Caco-2 (cell line): ENCODE measurements around the gene GALNT8. TPM values are rescaled to one million over a fixed set of nuclear protein-coding genes. Genes with fewer than 3 reads are reported as not detected.

Experiments used
- BruUV-seq: library from RNA; stranded (reverse); fragments of 400-500 nt; replicated peaks from 2 replicates; lab custom pipeline; 2021; lab: Mats Ljungman, UMichigan
- CTCF ChIA-PET: fragments of 300-600 bp; sonication (Branson Sonifier 250); formaldehyde crosslinking; loops from one replicate; lab custom pipeline; 2022; ENCODE audit warnings: antibody characterized with exemption; lab: Charles Lee
- POLR2A ChIA-PET: fragments of 300-600 bp; sonication (Branson Sonifier 250); formaldehyde crosslinking; loops from one replicate; lab custom pipeline; 2022; ENCODE audit warnings: antibody characterized with exemption; lab: Charles Lee
- DNase-seq, 2 experiments: peaks; one replicate each; pipeline versions ENCODE4 v3.0.0 to v3.0.0-alpha.2; 2020 to 2022
- H3K27me3 ChIP-seq: replicated peaks from 2 replicates; pipeline ENCODE4 v1.6.0; 2011; ENCODE audit warnings: low read length; ENCODE audit not compliant: control insufficient read depth, insufficient read depth
- H3K36me3 ChIP-seq: 2 replicates; pipeline ENCODE4 v1.5.1; 2011; ENCODE audit warnings: low read length; ENCODE audit not compliant: control insufficient read depth, insufficient read depth
- H3K4me1 ChIP-seq: fragments of 250-450 bp; sonication (Bioruptor Pico); 2 replicates; pipeline ENCODE4 v1.5.1; 2020; ENCODE audit warnings: mild to moderate bottlenecking
- H3K4me3 ChIP-seq: 2 replicates; pipeline ENCODE4 v1.5.1; 2011; ENCODE audit warnings: low read depth, mild to moderate bottlenecking, control low read depth, low read length
- H3K9me3 ChIP-seq: fragments of 250-450 bp; sonication (Bioruptor Pico); 2 replicates; pipeline ENCODE4 v1.5.1; 2020; ENCODE audit warnings: mild to moderate bottlenecking, moderate library complexity
- H3K27ac Mint-ChIP-seq: one replicate; pipeline ENCODE4 v1.8.0; 2022; ENCODE audit warnings: mixed read lengths; ENCODE audit not compliant: unreplicated experiment
- H3K27me3 Mint-ChIP-seq: one replicate; pipeline ENCODE4 v1.8.0; 2022; ENCODE audit warnings: mixed read lengths; ENCODE audit not compliant: insufficient read depth, unreplicated experiment
- H3K36me3 Mint-ChIP-seq: one replicate; pipeline ENCODE4 v1.8.0; 2022; ENCODE audit warnings: mild to moderate bottlenecking, mixed read lengths; ENCODE audit not compliant: insufficient read depth, unreplicated experiment
- H3K4me1 Mint-ChIP-seq: one replicate; pipeline ENCODE4 v1.8.0; 2022; ENCODE audit warnings: low read depth, mixed read lengths; ENCODE audit not compliant: unreplicated experiment
- H3K4me3 Mint-ChIP-seq: one replicate; pipeline ENCODE4 v1.8.0; 2022; ENCODE audit warnings: mild to moderate bottlenecking, moderate library complexity, mixed read lengths; ENCODE audit not compliant: unreplicated experiment
- H3K9me3 Mint-ChIP-seq: one replicate; pipeline ENCODE4 v1.8.0; 2022; ENCODE audit warnings: mixed read lengths; ENCODE audit not compliant: unreplicated experiment
- intact Hi-C: fragments of 100-400 bp; cut with micrococcal nuclease; formaldehyde crosslinking; loops from one replicate; pipeline ENCODE4 v1.10.0; 2022; ENCODE audit not compliant: unreplicated experiment
- total RNA-seq: library from RNA; stranded (reverse); gene quantifications from 2 replicates; pipeline ENCODE4 v1.2.3, GENCODE V29; 2022
- TF ChIP-seq, protein P1 (sequence below), 2 experiments: fragments of 200-600 bp in 1 of 2; IDR thresholded peaks; 1 replicate in 1 of 2; 2 replicates in 1 of 2; pipeline versions ENCODE4 v1.5.1 to v1.8.0; 2011 to 2022; ENCODE audit warnings: antibody characterized with exemption in 1 of 2, control low read depth in 1 of 2, inconsistent platforms in 1 of 2, low read depth in 1 of 2, low read length in 1 of 2, mild to moderate bottlenecking in 1 of 2, moderate library complexity in 1 of 2; ENCODE audit not compliant: insufficient read depth in 1 of 2, severe bottlenecking in 1 of 2, unreplicated experiment in 1 of 2

Gene GALNT8
- total RNA-seq, 1 experiment from 2014 or later, result not detected

- no peaks in the 10 kb centered on the region for H3K36me3 ChIP-seq
- H3K4me3 ChIP-seq, result no peak overlapping the region
- no peaks in the 10 kb centered on the region for H3K27me3 ChIP-seq
- no peak for DNase-seq
- Mint-ChIP-seq H3K27ac (no peak overlapping the region), H3K4me1 (no peaks in the 10 kb centered on the region), H3K36me3 (no peaks in the 10 kb centered on the region), H3K4me3 (no peak overlapping the region), H3K27me3 (peaks cover 6% of the 10 kb centered on the region), H3K9me3 (peaks cover 22% of the 10 kb centered on the region)
- H3K4me1 ChIP-seq, result no peaks in the 10 kb centered on the region
- TF ChIP-seq, protein P1, sequence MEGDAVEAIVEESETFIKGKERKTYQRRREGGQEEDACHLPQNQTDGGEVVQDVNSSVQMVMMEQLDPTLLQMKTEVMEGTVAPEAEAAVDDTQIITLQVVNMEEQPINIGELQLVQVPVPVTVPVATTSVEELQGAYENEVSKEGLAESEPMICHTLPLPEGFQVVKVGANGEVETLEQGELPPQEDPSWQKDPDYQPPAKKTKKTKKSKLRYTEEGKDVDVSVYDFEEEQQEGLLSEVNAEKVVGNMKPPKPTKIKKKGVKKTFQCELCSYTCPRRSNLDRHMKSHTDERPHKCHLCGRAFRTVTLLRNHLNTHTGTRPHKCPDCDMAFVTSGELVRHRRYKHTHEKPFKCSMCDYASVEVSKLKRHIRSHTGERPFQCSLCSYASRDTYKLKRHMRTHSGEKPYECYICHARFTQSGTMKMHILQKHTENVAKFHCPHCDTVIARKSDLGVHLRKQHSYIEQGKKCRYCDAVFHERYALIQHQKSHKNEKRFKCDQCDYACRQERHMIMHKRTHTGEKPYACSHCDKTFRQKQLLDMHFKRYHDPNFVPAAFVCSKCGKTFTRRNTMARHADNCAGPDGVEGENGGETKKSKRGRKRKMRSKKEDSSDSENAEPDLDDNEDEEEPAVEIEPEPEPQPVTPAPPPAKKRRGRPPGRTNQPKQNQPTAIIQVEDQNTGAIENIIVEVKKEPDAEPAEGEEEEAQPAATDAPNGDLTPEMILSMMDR (IDR thresholded peaks at IDR 0.05; ENCODE audit: insufficient read depth in 1 of 2, low read depth in 1 of 2, low read length in 1 of 2, severe bottlenecking in 1 of 2, unreplicated experiment in 1 of 2), result no peak
- peaks cover 23% of the 10 kb centered on the region for H3K9me3 ChIP-seq
- ChIA-PET CTCF (no interaction called here), POLR2A (no interaction called here)
- intact Hi-C loops, result no loop called here
- BruUV-seq, result no TSS peak
Measured at GRCh38 chr12:4787965-4788364, 67.8 kb downstream of the GALNT8 start.

DNA sequence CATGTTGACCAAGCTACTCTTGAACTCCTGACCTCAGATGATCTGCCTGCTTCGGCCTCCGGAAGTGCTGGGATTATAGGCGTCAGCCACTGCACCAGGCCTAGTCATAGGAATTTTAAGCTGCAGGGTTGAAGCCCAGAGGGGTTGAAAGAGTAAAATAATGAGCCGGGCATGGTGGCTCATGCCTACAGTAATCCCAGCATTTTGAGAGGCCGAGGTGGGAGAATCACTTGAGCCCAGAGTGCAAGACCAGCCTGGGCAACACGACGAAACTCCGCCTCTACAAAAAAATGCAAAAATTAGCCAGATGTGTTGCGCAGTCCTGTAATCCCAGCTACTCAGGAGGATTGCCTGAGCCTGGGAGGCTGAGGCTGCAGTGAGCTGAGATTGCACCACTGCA is 69.6 kb downstream of the GALNT8 start:
- Histone ChIP-seq H3K27me3 (no peaks in the 10 kb centered on the region), H3K36me3 (no peaks in the 10 kb centered on the region), H3K4me3 (no peak overlapping the region), H3K9me3 (peaks cover 6% of the 10 kb centered on the region), H3K4me1 (no peaks in the 10 kb centered on the region)
- BruUV-seq, result no TSS peak
- CTCF ChIA-PET, result no interaction called here
- TF ChIP-seq, protein P1 (IDR thresholded peaks at IDR 0.05; ENCODE audit: insufficient read depth in 1 of 2, low read depth in 1 of 2, low read length in 1 of 2, severe bottlenecking in 1 of 2, unreplicated experiment in 1 of 2), result no peak
- peaks cover 15% of the 10 kb centered on the region for H3K9me3 Mint-ChIP-seq
- peaks cover 6% of the 10 kb centered on the region for H3K27me3 Mint-ChIP-seq
- no peaks in the 10 kb centered on the region for H3K36me3 Mint-ChIP-seq
- H3K27ac Mint-ChIP-seq, result no peak overlapping the region
- POLR2A ChIA-PET, result no interaction called here
- no peaks in the 10 kb centered on the region for H3K4me1 Mint-ChIP-seq
- DNase-seq, result no peak
- no peak overlapping the region for H3K4me3 Mint-ChIP-seq
- intact Hi-C loops, result no loop called here

GRCh38 chr12:4791497-4791896 is 71.3 kb downstream of the GALNT8 start:
- no peaks in the 10 kb centered on the region for H3K4me1 Mint-ChIP-seq
- no peaks in the 10 kb centered on the region for H3K27me3 ChIP-seq
- no peaks in the 10 kb centered on the region for H3K4me1 ChIP-seq
- no peak for DNase-seq
- TF ChIP-seq, protein P1 (IDR thresholded peaks at IDR 0.05; ENCODE audit: insufficient read depth in 1 of 2, low read depth in 1 of 2, low read length in 1 of 2, severe bottlenecking in 1 of 2, unreplicated experiment in 1 of 2), result no peak
- H3K36me3 Mint-ChIP-seq, result no peaks in the 10 kb centered on the region
- H3K9me3 ChIP-seq, result peaks cover 6% of the 10 kb centered on the region
- no peak overlapping the region for H3K4me3 ChIP-seq
- CTCF ChIA-PET, result no interaction called here
- H3K27ac Mint-ChIP-seq, result no peak overlapping the region
- no peaks in the 10 kb centered on the region for H3K36me3 ChIP-seq
- peaks cover 10% of the 10 kb centered on the region for H3K9me3 Mint-ChIP-seq
- H3K4me3 Mint-ChIP-seq, result no peak overlapping the region
- no TSS peak for BruUV-seq
- intact Hi-C loops, result no loop called here
- POLR2A ChIA-PET, result no interaction called here
- peaks cover 6% of the 10 kb centered on the region for H3K27me3 Mint-ChIP-seq
